Stomach (tissue), 4 donors: Measurements from ENCODE around the gene CHD1.
"Not testable (repeated sequence)": the region's sequence is repeated elsewhere in the genome, so short reads cannot be mapped to it uniquely, and the experiment has no call there.

Experiments used
- CTCF ChIP-seq, 7 experiments: fragments of 450-650 bp in 4 of 7; fragments of 200-600 bp in 3 of 7; sonication (generic) in 3 of 7; IDR thresholded peaks; one replicate each; pipeline ENCODE4 v1.5.1; 2016 to 2019; ENCODE audit warnings: antibody characterized with exemption in 7 of 7, control low read depth in 2 of 7, mild to moderate bottlenecking in 1 of 7
- POLR2AphosphoS5 ChIP-seq, 3 donors: sonication (generic); formaldehyde crosslinking; IDR thresholded peaks; one replicate each; pipeline ENCODE4 v1.6.1; 2016; ENCODE audit warnings: antibody characterized with exemption in 3 of 3

DNA sequence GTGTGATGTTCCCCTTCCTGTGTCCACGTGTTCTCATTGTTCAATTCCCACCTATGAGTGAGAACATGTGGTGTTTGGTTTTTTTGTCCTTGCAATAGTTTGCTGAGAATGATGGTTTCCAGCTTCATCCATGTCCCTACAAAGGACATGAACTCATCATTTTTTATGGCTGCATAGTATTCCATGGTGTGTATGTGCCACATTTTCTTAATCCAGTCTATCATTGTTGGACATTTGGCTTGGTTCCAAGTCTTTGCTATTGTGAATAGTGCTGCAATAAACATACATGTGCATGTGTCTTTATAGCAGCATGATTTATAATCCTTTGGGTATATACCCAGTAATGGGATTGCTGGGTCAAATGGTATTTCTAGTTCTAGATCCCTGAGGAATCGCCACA lies 26.7 kb upstream of the CHD1 start:
- not testable (repeated sequence) for TF ChIP-seq CTCF, POLR2AphosphoS5 (IDR thresholded peaks at IDR 0.05)
